Renal pelvis (tissue), 12 donors: ENCODE data around the gene TBC1D7. TPM values are rescaled to one million over a fixed set of nuclear protein-coding genes. Genes with fewer than 3 reads are reported as not detected.
A peak's percentile ranks its signal among the peaks of the same experiment; 100 is the strongest.

ENCODE experiments used
- DNase-seq: peaks from one replicate; pipeline ENCODE4 v3.0.0-alpha.2; 2013
- long read RNA-seq, 16 experiments: transcript quantifications; one replicate each; lab custom pipeline, GENCODE V29; 2026
- polyA plus RNA-seq, 3 donors: library from polyadenylated mRNA; unstranded; fragments of 120-200 nt; gene quantifications; one replicate each; pipeline ENCODE4 v1.2.1, GENCODE V29; 2013; ENCODE audit not compliant: insufficient read length in 3 of 3

Gene TBC1D7
- 10 to 100 TPM; 29.0 to 42.5 (median 39.6) TPM for polyA plus RNA-seq
- long read RNA-seq, donor 1, partial matches to known transcripts: 0 of 9 reads
- long read RNA-seq, donor 1, other reads (novel, unspliced or antisense): 0 of 9 reads
- long read RNA-seq, donor 2, partial matches to known transcripts: 0 of 11 reads
- long read RNA-seq, donor 2, other reads (novel, unspliced or antisense): 0 of 11 reads
- long read RNA-seq, donor 3, partial matches to known transcripts: 0 of 7 reads
- long read RNA-seq, donor 3, other reads (novel, unspliced or antisense): 0 of 7 reads
- long read RNA-seq, donor 4, partial matches to known transcripts: 0 of 3 reads
- long read RNA-seq, donor 4, other reads (novel, unspliced or antisense): 0 of 3 reads
- long read RNA-seq, donor 5, partial matches to known transcripts: 0 of 2 reads
- long read RNA-seq, donor 5, other reads (novel, unspliced or antisense): 0 of 2 reads
- long read RNA-seq, donor 6, transcript TBC1D7-202 (8 exons, 1,116 nt): major isoform, 6 of 11 reads
- long read RNA-seq, donor 6, partial matches to known transcripts: 0 of 11 reads
- long read RNA-seq, donor 6, other reads (novel, unspliced or antisense): 0 of 11 reads
- long read RNA-seq, donor 7, partial matches to known transcripts: 7 of 16 reads
- long read RNA-seq, donor 7, other reads (novel, unspliced or antisense): 5 of 16 reads
- long read RNA-seq, donor 8, partial matches to known transcripts: 0 of 1 reads
- long read RNA-seq, donor 8, other reads (novel, unspliced or antisense): 0 of 1 reads
- long read RNA-seq, donor 9, transcript TBC1D7-202 (8 exons, 1,116 nt): major isoform, 8 of 25 reads
- long read RNA-seq, donor 9, partial matches to known transcripts: 7 of 25 reads
- long read RNA-seq, donor 9, other reads (novel, unspliced or antisense): 5 of 25 reads
- long read RNA-seq, donor 10, partial matches to known transcripts: 0 of 6 reads
- long read RNA-seq, donor 10, other reads (novel, unspliced or antisense): 0 of 6 reads
- long read RNA-seq, donor 11, partial matches to known transcripts: 0 of 2 reads
- long read RNA-seq, donor 11, other reads (novel, unspliced or antisense): 0 of 2 reads
- long read RNA-seq, donor 12, transcript TBC1D7-202 (8 exons, 1,116 nt): major isoform, 6 of 13 reads
- long read RNA-seq, donor 12, partial matches to known transcripts: 0 of 13 reads
- long read RNA-seq, donor 12, other reads (novel, unspliced or antisense): 0 of 13 reads
- long read RNA-seq, donor 13, partial matches to known transcripts: 0 of 2 reads
- long read RNA-seq, donor 13, other reads (novel, unspliced or antisense): 0 of 2 reads
- long read RNA-seq, donor 14, transcript TBC1D7-202 (8 exons, 1,116 nt): major isoform, 6 of 16 reads
- long read RNA-seq, donor 14, partial matches to known transcripts: 8 of 16 reads
- long read RNA-seq, donor 14, other reads (novel, unspliced or antisense): 0 of 16 reads
- long read RNA-seq, donor 15, transcript TBC1D7-202 (8 exons, 1,116 nt): major isoform, 5 of 9 reads
- long read RNA-seq, donor 15, partial matches to known transcripts: 0 of 9 reads
- long read RNA-seq, donor 15, other reads (novel, unspliced or antisense): 0 of 9 reads
- long read RNA-seq, donor 16, transcript TBC1D7-202 (8 exons, 1,116 nt): major isoform, 6 of 10 reads
- long read RNA-seq, donor 16, partial matches to known transcripts: 0 of 10 reads
- long read RNA-seq, donor 16, other reads (novel, unspliced or antisense): 0 of 10 reads

GRCh38 chr6:13328076-13328874, at the start of gene TBC1D7:
Gene TBC1D7, minus strand, starts transcription at chr6:13328537. Its CDS starts 1,639 bp downstream, at chr6:13326898.
- DNase-seq: peak; percentile 90

GRCh38 chr6:13377054-13377758, 48.9 kb upstream of the TBC1D7 start:
- no peak for DNase-seq

- no peak for DNase-seq
Measured at GRCh38 chr6:13375360-13375878, 47.1 kb upstream of the TBC1D7 start.

GRCh38 chr6:13373919-13374318, 45.6 kb upstream of the TBC1D7 start:
- no peak for DNase-seq

GRCh38 chr6:13373488-13373886, 45.1 kb upstream of the TBC1D7 start:
- DNase-seq: no peak

GRCh38 chr6:13372688-13373487, 44.6 kb upstream of the TBC1D7 start:
- no peak for DNase-seq

GRCh38 chr6:13372076-13372475, 43.7 kb upstream of the TBC1D7 start:
- DNase-seq: no peak

- DNase-seq: no peak
Measured at GRCh38 chr6:13371421-13372072, 43.2 kb upstream of the TBC1D7 start.

GRCh38 chr6:13370623-13371022, 42.3 kb upstream of the TBC1D7 start:
- no peak for DNase-seq

- no peak for DNase-seq
Measured at GRCh38 chr6:13369591-13369990, 41.3 kb upstream of the TBC1D7 start.

GRCh38 chr6:13368731-13369115, 40.4 kb upstream of the TBC1D7 start:
- no peak for DNase-seq

- no peak for DNase-seq
Measured at GRCh38 chr6:13368079-13368730, 39.9 kb upstream of the TBC1D7 start.

GRCh38 chr6:13367396-13367795, 39.1 kb upstream of the TBC1D7 start:
- DNase-seq: no peak

- DNase-seq: no peak
Measured at GRCh38 chr6:13365320-13365719, 37.0 kb upstream of the TBC1D7 start.

- no peak for DNase-seq
Measured at GRCh38 chr6:13364842-13365241, 36.5 kb upstream of the TBC1D7 start.

GRCh38 chr6:13362412-13362811, 34.1 kb upstream of the TBC1D7 start:
- DNase-seq: peak; percentile 42
